ENCODE measurements around the gene ZMYND10. TPM values are rescaled to one million over a fixed set of nuclear protein-coding genes. Genes with fewer than 3 reads are reported as not detected.

Gene ZMYND10
- total RNA-seq, 4 donors from 2014 or later = not detected

- Histone ChIP-seq H3K36me3 (peaks cover 0 to 7% (median 3%) of the 10 kb centered on the region in 4 donors), H3K4me3 (peak overlapping the region in 1 of 4 donors; percentile 12), H3K27me3 (no peaks in the 10 kb centered on the region), H3K4me1 (peaks cover 35 to 43% (median 41%) of the 10 kb centered on the region in 4 donors), H3K9me3 (no peaks in the 10 kb centered on the region), H3K27ac (peak overlapping the region in 1 of 4 donors; percentile 91)
- TF ChIP-seq POLR2AphosphoS5 (IDR thresholded peaks at IDR 0.05) = no peak
- TF ChIP-seq EP300 (IDR thresholded peaks at IDR 0.05; ENCODE audit: low read depth) = no peak
- no peak for TF ChIP-seq POLR2A (IDR thresholded peaks at IDR 0.05)
- no peak for TF ChIP-seq CTCF (IDR thresholded peaks at IDR 0.05)
- WGBS, 2 donors (ENCODE audit: low coverage in 1 of 2) = 16% methylated on average over 8 of the region's 8 CpGs; no CpG with 5 or more reads in 1 of the 2 donors
- in situ Hi-C loops (cut with MboI; ENCODE audit: low pct_ligation_motif_present in 1 of 4, low pct_unique_long_range_greater_than_20kb in 1 of 4, low sequenced_read_pairs in 3 of 4) (loop anchor here in 1 of 4 donors (25.0 kb wide), 1 partner anchor 203 kb away; the partner anchor contains the start of genes C3orf18 and HEMK1), intact Hi-C loops (cut with DNase I; ENCODE audit: low total_unique reads) (no loop called here)
- DNase-seq = no peak
Measured at GRCh38 chr3:50359760-50360110, 14.2 kb upstream of the ZMYND10 start.

- peak within 1 kb of the TSS; percentile 75 to 91 (median 87) for H3K4me3 ChIP-seq
- 0 to 4% methylated on average over 2 to 46 of the region's 64 CpGs for WGBS, 2 donors (ENCODE audit: low coverage in 1 of 2)
- peaks cover 29 to 37% (median 36%) of the 10 kb centered on the region in 4 donors for H3K4me1 ChIP-seq
- in situ Hi-C loops (cut with MboI; ENCODE audit: low pct_ligation_motif_present in 1 of 4, low pct_unique_long_range_greater_than_20kb in 1 of 4, low sequenced_read_pairs in 3 of 4) = loop anchor here in 1 of 4 donors (25.0 kb wide), 1 partner anchor 203 kb away; the partner anchor contains the start of genes C3orf18 and HEMK1
- H3K9me3 ChIP-seq = no peaks in the 10 kb centered on the region
- intact Hi-C loops (cut with DNase I; ENCODE audit: low total_unique reads) = no loop called here
- peak; percentile 97 for DNase-seq
- no peaks in the 10 kb centered on the region for H3K27me3 ChIP-seq
- peaks cover 0 to 13% (median 6%) of the 10 kb centered on the region in 4 donors for H3K36me3 ChIP-seq
- peak within 1 kb of the TSS; percentile 90 to 96 (median 90) for H3K27ac ChIP-seq
- peak; percentile 82 for TF ChIP-seq POLR2A (IDR thresholded peaks at IDR 0.05)
- no peak for TF ChIP-seq CTCF (IDR thresholded peaks at IDR 0.05)
- TF ChIP-seq POLR2AphosphoS5 (IDR thresholded peaks at IDR 0.05) = peak; percentile 74 to 89 (median 89)
Measured at GRCh38 chr3:50358911-50359759, 13.6 kb upstream of the ZMYND10 start, which contains the start of gene TMEM115. TMEM115 (minus strand) TSS chr3:50359521; CDS start chr3:50359063, 458 bp downstream.

- Histone ChIP-seq H3K36me3 (peaks cover 0 to 15% (median 6%) of the 10 kb centered on the region in 4 donors), H3K4me3 (peak overlapping the region; percentile 75 to 91 (median 87)), H3K27me3 (no peaks in the 10 kb centered on the region), H3K9me3 (no peaks in the 10 kb centered on the region), H3K4me1 (peaks cover 29 to 37% (median 36%) of the 10 kb centered on the region in 4 donors), H3K27ac (peak overlapping the region; percentile 90 to 96 (median 90))
- DNase-seq = no peak
- in situ Hi-C loops (cut with MboI; ENCODE audit: low pct_ligation_motif_present in 1 of 4, low pct_unique_long_range_greater_than_20kb in 1 of 4, low sequenced_read_pairs in 3 of 4) (loop anchor here in 1 of 4 donors (25.0 kb wide), 1 partner anchor 204 kb away; the partner anchor contains the start of genes C3orf18 and HEMK1), intact Hi-C loops (cut with DNase I; ENCODE audit: low total_unique reads) (no loop called here)
- 44% methylated on average over 23 of the region's 24 CpGs; no CpG with 5 or more reads in 1 of the 2 donors for WGBS, 2 donors (ENCODE audit: low coverage in 1 of 2)
- no peak for TF ChIP-seq POLR2AphosphoS5 (IDR thresholded peaks at IDR 0.05)
- TF ChIP-seq EP300 (IDR thresholded peaks at IDR 0.05; ENCODE audit: low read depth) = no peak
- no peak for TF ChIP-seq CTCF (IDR thresholded peaks at IDR 0.05)
- TF ChIP-seq POLR2A (IDR thresholded peaks at IDR 0.05) = no peak
Measured at GRCh38 chr3:50358355-50358910, 12.9 kb upstream of the ZMYND10 start.

GRCh38 chr3:50357481-50357880, 11.9 kb upstream of the ZMYND10 start:
- Histone ChIP-seq H3K27ac (peak overlapping the region; percentile 62 to 96 (median 76)), H3K4me1 (peaks cover 29 to 37% (median 36%) of the 10 kb centered on the region in 4 donors), H3K27me3 (no peaks in the 10 kb centered on the region), H3K9me3 (no peaks in the 10 kb centered on the region), H3K36me3 (peaks cover 0 to 15% (median 6%) of the 10 kb centered on the region in 4 donors), H3K4me3 (peak overlapping the region; percentile 9 to 91 (median 81))
- intact Hi-C loops (cut with DNase I; ENCODE audit: low total_unique reads) (no loop called here), in situ Hi-C loops (cut with MboI; ENCODE audit: low pct_ligation_motif_present in 1 of 4, low pct_unique_long_range_greater_than_20kb in 1 of 4, low sequenced_read_pairs in 3 of 4) (loop anchor here in 1 of 4 donors (25.0 kb wide), 1 partner anchor 205 kb away; the partner anchor contains the start of genes C3orf18 and HEMK1)
- TF ChIP-seq CTCF (IDR thresholded peaks at IDR 0.05) (no peak), POLR2AphosphoS5 (IDR thresholded peaks at IDR 0.05) (no peak), EP300 (IDR thresholded peaks at IDR 0.05; ENCODE audit: low read depth) (no peak), POLR2A (IDR thresholded peaks at IDR 0.05) (no peak)
- DNase-seq = no peak
- WGBS, 2 donors (ENCODE audit: low coverage in 1 of 2) = 27% methylated on average over 1 of the region's 1 CpG; no CpG with 5 or more reads in 1 of the 2 donors
